Memory B cell (primary cell): ENCODE results near the gene PHIP.
A peak's percentile ranks its signal among the peaks of the same experiment; 100 is the strongest.

Experiments used
- ATAC-seq: fragments of 150-1000 bp; cut with Tn5 transposase; 2 replicates; pipeline ENCODE4 v1.10.0; 2021; ENCODE audit warnings: low read depth, mild to moderate bottlenecking, moderate library complexity
- DNase-seq, 2 donors: peaks; one replicate each; pipeline ENCODE4 v3.0.0; 2022; ENCODE audit warnings: low spot score in 2 of 2
- H3K27ac Mint-ChIP-seq: one replicate; pipeline ENCODE4 v1.8.0; 2022; ENCODE audit warnings: mild to moderate bottlenecking, moderate library complexity, mixed read lengths
- H3K27me3 Mint-ChIP-seq: one replicate; pipeline ENCODE4 v1.8.0; 2022; ENCODE audit warnings: mixed read lengths
- H3K36me3 Mint-ChIP-seq: one replicate; pipeline ENCODE4 v1.8.0; 2022; ENCODE audit warnings: mild to moderate bottlenecking, mixed read lengths
- H3K4me1 Mint-ChIP-seq: one replicate; pipeline ENCODE4 v1.8.0; 2022; ENCODE audit warnings: mixed read lengths
- H3K4me3 Mint-ChIP-seq: one replicate; pipeline ENCODE4 v1.8.0; 2022; ENCODE audit warnings: mild to moderate bottlenecking, moderate library complexity, mixed read lengths
- H3K9me3 Mint-ChIP-seq: one replicate; pipeline ENCODE4 v1.8.0; 2022; ENCODE audit warnings: mixed read lengths

Gene PHIP

DNA sequence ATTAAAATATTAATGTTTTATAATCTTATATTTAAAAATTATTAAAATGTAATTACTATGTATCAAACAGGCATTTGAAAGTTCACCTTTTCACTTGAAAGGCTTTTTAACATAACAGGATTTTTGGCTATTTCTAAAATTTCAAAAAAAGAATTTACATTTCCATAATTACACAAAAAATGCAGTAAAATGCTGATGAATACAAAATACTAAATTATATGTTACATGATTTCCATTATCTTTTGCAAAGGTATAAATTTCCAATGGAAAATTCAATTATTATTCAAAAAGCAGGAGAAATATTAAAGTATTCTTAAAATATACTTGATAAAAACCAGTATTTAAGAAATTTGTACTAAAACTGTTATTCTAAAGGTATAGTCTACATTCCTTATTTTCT lies 66.1 kb downstream of the PHIP start:
- ATAC-seq (no peak), DNase-seq (no peak)
- H3K9me3 Mint-ChIP-seq: no peaks in the 10 kb centered on the region
- H3K36me3 Mint-ChIP-seq: peaks cover 30% of the 10 kb centered on the region
- no peak overlapping the region for H3K27ac Mint-ChIP-seq
- no peaks in the 10 kb centered on the region for H3K4me1 Mint-ChIP-seq
- H3K27me3 Mint-ChIP-seq: no peaks in the 10 kb centered on the region
- no peak overlapping the region for H3K4me3 Mint-ChIP-seq

DNA sequence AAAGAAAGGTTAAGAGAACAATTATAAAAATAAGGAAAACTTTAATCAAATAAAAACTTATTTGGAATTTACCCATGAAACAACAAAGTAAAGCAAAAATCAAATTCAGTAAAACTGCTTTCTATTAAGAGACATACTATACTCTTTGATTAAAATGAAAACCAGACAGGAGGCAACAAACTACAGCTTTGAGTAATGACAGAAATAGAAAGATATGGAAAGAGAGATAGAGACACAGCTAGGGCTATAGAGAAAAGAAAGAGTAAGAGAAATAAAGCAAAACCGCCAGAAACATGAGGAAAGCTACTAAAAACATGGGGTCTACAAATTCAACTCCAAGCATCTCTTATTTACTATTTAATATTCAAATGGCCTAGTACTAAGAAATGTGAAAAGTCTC lies 67.6 kb downstream of the PHIP start:
- no peak overlapping the region for H3K4me3 Mint-ChIP-seq
- H3K27me3 Mint-ChIP-seq: no peaks in the 10 kb centered on the region
- DNase-seq: no peak
- H3K4me1 Mint-ChIP-seq: no peaks in the 10 kb centered on the region
- no peak for ATAC-seq
- H3K36me3 Mint-ChIP-seq: peaks cover 24% of the 10 kb centered on the region
- H3K27ac Mint-ChIP-seq: peak overlapping the region; percentile 67
- H3K9me3 Mint-ChIP-seq: no peaks in the 10 kb centered on the region

DNA sequence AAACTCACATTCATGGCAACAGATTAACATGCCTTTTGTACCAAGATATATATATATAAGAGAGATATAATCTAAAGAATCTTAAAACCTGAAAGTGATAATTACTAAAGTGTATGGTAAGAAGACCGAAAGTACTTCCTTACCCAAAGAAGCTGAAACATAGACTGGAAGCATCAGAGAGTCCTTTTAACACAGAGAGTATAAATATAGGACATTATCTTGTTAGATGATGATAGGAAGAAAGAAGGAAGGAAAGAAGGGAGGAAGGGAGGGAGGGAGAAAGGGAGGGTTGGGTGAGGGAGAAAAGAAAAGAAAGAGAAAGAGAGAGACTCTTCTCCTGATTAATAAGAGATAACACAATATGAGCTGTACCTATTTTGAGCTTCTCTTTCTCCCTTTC lies 68.2 kb downstream of the PHIP start:
- Mint-ChIP-seq H3K36me3 (peaks cover 22% of the 10 kb centered on the region), H3K27me3 (no peaks in the 10 kb centered on the region), H3K27ac (peak overlapping the region; percentile 67), H3K9me3 (no peaks in the 10 kb centered on the region), H3K4me1 (no peaks in the 10 kb centered on the region), H3K4me3 (no peak overlapping the region)
- DNase-seq (no peak), ATAC-seq (no peak)

DNA sequence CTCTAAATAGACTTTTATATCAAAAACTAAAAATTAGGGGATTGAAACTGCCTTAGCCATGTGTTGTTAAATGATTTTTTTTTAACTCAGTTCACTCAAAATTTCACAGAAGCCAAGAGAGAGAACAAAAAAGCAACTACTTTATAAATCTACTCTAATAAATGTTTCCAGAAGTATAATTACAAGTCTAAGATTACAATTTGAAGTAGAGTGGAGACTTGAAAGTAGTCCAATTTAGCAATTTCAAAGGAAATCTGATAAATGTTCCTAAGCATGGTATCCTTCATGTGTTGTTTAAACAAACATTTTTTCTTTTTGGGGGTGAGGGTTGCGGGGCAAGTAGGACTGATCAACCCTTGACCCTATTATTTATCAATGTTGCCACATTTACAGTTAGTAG lies 72.6 kb downstream of the PHIP start:
- H3K4me1 Mint-ChIP-seq: no peaks in the 10 kb centered on the region
- H3K9me3 Mint-ChIP-seq: no peaks in the 10 kb centered on the region
- H3K27me3 Mint-ChIP-seq: no peaks in the 10 kb centered on the region
- DNase-seq (no peak), ATAC-seq (no peak)
- no peak overlapping the region for H3K27ac Mint-ChIP-seq
- peaks cover 40% of the 10 kb centered on the region for H3K36me3 Mint-ChIP-seq
- no peak overlapping the region for H3K4me3 Mint-ChIP-seq

DNA sequence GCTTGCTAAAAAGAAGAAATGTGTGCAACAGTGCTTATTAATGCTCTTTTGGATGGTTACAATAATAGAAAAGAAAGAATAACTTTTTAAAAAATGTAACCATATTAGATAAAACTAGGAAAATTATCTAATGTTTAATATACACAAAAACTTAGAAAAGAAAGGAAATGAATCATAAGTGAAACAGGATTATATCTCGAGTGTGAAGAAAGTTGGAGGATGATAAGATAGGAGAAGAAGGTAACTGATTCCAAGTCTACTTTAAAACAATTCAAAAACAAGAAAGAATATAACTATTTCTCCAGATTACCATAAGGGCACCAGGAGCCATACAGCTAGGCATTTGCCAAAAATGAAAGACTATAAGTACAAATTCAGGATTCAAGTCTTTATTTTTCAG lies 73.0 kb downstream of the PHIP start:
- no peak for DNase-seq
- ATAC-seq: no peak
- peaks cover 38% of the 10 kb centered on the region for H3K36me3 Mint-ChIP-seq
- H3K27ac Mint-ChIP-seq: no peak overlapping the region
- no peaks in the 10 kb centered on the region for H3K9me3 Mint-ChIP-seq
- no peaks in the 10 kb centered on the region for H3K27me3 Mint-ChIP-seq
- H3K4me3 Mint-ChIP-seq: no peak overlapping the region
- no peaks in the 10 kb centered on the region for H3K4me1 Mint-ChIP-seq

DNA sequence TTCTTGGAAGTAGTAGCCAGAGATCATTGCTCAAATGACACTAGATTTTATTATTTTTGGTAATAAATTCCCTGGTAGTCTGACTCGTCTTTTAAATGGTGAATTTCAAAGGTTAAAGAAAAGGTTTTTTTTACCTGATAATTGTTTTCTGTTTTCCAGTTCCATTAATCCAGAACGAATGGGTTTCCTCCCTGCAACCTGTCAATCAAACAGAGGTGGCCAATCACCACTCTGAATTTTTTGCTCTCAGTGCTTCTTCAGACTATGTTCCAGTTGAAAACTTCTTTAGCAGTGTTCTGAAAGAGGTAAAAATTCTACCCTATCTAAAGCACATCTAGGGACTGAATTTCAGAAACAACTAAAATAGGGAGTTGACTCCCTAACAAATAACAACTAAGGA lies 73.8 kb downstream of the PHIP start:
- no peaks in the 10 kb centered on the region for H3K27me3 Mint-ChIP-seq
- H3K27ac Mint-ChIP-seq: no peak overlapping the region
- no peak overlapping the region for H3K4me3 Mint-ChIP-seq
- no peaks in the 10 kb centered on the region for H3K4me1 Mint-ChIP-seq
- DNase-seq: no peak
- H3K9me3 Mint-ChIP-seq: no peaks in the 10 kb centered on the region
- ATAC-seq: no peak
- H3K36me3 Mint-ChIP-seq: peaks cover 38% of the 10 kb centered on the region

DNA sequence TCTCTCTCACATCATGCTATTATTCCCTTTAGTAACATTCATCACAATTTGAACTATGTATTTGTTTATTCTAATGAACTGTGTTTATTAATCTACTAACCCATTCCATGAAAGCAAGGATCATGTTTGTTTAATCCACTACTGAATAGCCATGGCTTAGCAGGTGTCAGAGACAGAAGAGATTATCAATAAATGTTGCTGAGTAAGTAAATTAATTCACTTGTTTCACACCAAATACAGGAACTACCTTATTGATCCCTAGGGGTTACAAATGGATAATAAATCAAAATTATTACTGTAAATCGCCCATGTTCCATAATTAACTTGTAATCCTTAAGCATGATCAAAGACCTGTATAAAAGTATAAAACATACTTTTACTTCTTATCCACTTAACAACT lies 76.6 kb downstream of the PHIP start:
- DNase-seq: no peak
- Mint-ChIP-seq H3K9me3 (no peaks in the 10 kb centered on the region), H3K4me3 (no peak overlapping the region), H3K27me3 (no peaks in the 10 kb centered on the region), H3K27ac (no peak overlapping the region), H3K36me3 (peaks cover 36% of the 10 kb centered on the region), H3K4me1 (no peaks in the 10 kb centered on the region)
- no peak for ATAC-seq

DNA sequence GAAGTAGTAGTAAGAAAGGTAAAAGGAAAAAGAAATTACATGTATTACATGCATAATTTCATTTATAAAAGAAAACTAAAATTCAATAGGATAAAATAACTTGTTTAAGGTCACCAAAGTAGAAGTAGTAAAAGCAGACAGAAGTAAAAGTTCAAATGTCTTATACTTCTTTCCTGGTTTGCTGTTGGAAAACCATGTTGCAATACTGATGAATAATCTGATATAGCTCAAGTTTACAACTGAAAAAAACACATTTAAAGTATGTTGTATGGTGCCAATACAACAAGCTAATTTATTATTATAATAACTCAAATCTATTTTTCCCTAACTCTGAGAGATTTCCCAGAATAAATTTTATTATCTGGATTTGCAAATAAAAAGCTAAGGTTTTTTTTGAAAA lies 78.3 kb downstream of the PHIP start:
- H3K9me3 Mint-ChIP-seq: no peaks in the 10 kb centered on the region
- ATAC-seq (no peak), DNase-seq (no peak)
- no peak overlapping the region for H3K4me3 Mint-ChIP-seq
- H3K27ac Mint-ChIP-seq: no peak overlapping the region
- H3K4me1 Mint-ChIP-seq: no peaks in the 10 kb centered on the region
- peaks cover 50% of the 10 kb centered on the region for H3K36me3 Mint-ChIP-seq
- no peaks in the 10 kb centered on the region for H3K27me3 Mint-ChIP-seq

DNA sequence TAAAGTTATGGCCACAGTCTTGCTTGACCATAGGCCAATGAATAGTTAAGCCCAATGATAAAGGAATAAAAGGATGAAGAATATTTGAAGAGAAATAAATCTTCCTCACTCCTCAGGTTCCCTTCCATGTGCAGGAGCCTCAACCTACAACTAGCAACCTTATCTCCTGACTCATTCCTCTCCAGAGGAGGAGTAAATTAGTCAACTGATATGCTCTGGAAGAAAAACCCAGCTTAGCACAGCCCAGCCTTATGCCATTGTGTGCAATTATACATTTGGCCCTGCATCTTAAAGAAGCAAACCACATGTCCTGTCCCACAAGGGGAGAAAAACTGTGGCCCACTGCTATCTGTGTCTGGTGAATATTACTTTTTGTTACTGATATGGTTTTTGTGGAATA lies 82.1 kb downstream of the PHIP start:
- Mint-ChIP-seq H3K4me1 (no peaks in the 10 kb centered on the region), H3K9me3 (no peaks in the 10 kb centered on the region), H3K4me3 (no peak overlapping the region), H3K27ac (no peak overlapping the region), H3K36me3 (peaks cover 60% of the 10 kb centered on the region), H3K27me3 (no peaks in the 10 kb centered on the region)
- DNase-seq (no peak), ATAC-seq (no peak)

DNA sequence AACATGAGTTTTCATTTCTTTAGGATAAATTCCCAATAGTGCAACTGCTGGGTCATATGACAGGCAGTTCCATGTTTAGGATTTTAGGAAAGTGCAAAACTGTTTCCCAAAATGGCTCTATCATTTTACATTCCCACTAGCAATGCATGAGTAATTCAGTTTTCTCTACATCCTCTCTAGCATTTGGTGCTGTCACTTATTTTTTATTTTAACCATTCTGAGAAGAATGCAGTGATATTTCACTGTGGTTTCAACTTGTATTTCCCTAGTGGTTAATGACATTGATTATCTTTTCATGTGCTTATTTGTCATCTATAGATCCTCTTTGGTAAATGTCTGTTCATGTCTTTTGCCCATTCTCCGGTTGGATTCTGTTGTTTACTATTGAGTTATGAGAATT lies 82.7 kb downstream of the PHIP start:
- H3K4me1 Mint-ChIP-seq: no peaks in the 10 kb centered on the region
- H3K4me3 Mint-ChIP-seq: no peak overlapping the region
- H3K27ac Mint-ChIP-seq: no peak overlapping the region
- ATAC-seq (no peak), DNase-seq (no peak)
- H3K9me3 Mint-ChIP-seq: no peaks in the 10 kb centered on the region
- peaks cover 58% of the 10 kb centered on the region for H3K36me3 Mint-ChIP-seq
- H3K27me3 Mint-ChIP-seq: no peaks in the 10 kb centered on the region

DNA sequence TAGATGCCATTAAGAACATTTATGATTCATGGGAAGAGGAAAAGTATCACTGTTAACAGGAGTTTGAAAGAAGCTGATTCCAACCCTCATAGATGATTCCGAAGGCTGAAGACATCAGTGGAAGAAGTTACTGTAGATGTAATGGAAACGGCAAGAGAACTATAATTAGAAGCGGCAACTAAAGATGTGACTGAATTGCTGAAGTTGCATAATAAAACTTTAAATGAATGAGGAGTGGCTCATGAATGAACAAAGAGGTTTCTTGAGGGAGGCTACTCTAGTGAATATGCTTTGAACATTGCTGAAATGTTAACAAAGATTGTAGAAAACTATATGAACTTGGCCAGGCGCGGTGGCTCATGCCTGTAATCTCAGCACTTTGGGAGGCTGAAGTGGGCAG lies 84.1 kb downstream of the PHIP start:
- H3K27me3 Mint-ChIP-seq: no peaks in the 10 kb centered on the region
- H3K9me3 Mint-ChIP-seq: no peaks in the 10 kb centered on the region
- H3K36me3 Mint-ChIP-seq: peaks cover 60% of the 10 kb centered on the region
- no peaks in the 10 kb centered on the region for H3K4me1 Mint-ChIP-seq
- DNase-seq (no peak), ATAC-seq (no peak)
- H3K27ac Mint-ChIP-seq: no peak overlapping the region
- no peak overlapping the region for H3K4me3 Mint-ChIP-seq

DNA sequence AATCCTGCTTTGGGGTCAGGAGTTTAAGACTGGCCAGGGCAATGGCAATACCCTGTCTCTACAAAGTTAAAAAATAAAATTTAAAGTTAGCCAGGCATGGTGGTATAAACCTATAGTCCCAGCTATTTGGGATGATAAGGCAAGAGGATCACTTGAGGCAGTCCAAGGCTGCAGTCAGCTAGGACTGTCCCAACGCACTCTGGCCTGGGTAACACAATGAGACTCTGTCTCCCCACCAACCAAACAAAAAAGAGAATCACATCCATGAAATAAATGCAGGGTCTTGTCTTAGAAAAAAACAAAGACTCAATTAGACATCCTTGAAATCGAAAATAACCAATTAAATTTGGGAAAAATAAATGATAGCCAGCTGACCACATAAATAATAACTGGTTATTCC lies 88.9 kb downstream of the PHIP start:
- no peaks in the 10 kb centered on the region for H3K27me3 Mint-ChIP-seq
- no peaks in the 10 kb centered on the region for H3K9me3 Mint-ChIP-seq
- no peak overlapping the region for H3K4me3 Mint-ChIP-seq
- H3K27ac Mint-ChIP-seq: no peak overlapping the region
- no peaks in the 10 kb centered on the region for H3K4me1 Mint-ChIP-seq
- H3K36me3 Mint-ChIP-seq: peaks cover 43% of the 10 kb centered on the region
- no peak for DNase-seq
- no peak for ATAC-seq

DNA sequence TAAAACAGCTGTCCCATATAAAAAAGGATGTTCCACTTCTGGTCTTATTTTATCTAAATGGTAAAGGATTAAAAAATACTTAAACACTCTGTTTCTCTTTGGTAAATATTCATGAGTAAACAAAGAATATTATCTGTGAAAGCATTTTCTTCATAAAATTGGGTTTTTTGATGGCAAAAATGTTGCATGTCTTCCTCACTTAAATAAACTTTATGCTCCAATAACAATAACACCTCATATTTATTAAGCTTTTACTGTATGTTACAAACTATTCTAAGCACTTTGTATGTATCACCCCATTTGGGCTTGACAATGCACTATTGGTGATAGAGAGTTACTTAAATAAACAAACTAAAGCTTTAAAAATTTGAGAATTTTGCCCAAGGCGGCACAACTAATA lies 91.9 kb downstream of the PHIP start:
- no peaks in the 10 kb centered on the region for H3K9me3 Mint-ChIP-seq
- no peak overlapping the region for H3K27ac Mint-ChIP-seq
- H3K4me1 Mint-ChIP-seq: no peaks in the 10 kb centered on the region
- H3K36me3 Mint-ChIP-seq: peaks cover 35% of the 10 kb centered on the region
- no peaks in the 10 kb centered on the region for H3K27me3 Mint-ChIP-seq
- DNase-seq (no peak), ATAC-seq (no peak)
- H3K4me3 Mint-ChIP-seq: no peak overlapping the region

DNA sequence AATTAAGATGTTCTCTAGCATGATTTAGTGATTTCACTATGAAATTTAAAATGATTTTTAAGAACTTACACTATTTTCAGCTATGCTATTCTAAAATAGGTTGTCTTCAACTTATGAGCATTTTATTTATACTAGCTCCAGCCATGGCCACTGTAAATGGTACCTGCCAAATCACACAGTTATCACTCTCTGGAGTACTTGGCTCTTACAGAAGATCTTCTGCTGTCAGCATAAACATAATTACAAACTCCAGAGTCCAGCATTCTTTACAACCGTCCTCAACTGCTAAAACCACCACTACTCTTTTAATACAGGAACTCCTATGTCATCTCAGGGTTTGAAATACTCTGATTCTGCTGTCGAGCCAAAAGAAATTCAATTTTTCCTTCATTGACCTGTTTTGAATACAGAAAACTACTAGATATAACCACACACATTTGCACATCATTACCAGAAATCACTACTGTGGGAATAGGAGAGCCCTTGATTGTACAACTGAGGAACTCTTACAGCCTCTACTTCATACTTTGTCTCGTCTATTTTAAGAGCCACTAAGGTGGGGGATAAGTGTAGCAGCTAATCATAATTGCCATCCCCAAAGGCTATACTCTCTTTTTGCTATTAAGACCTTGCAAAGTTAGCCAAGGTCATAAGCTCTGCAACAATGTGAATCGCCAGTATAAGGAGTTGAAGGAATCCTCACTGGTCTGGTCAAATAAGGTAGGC lies 93.7 kb downstream of the PHIP start:
- no peak overlapping the region for H3K4me3 Mint-ChIP-seq
- H3K27ac Mint-ChIP-seq: no peak overlapping the region
- peaks cover 35% of the 10 kb centered on the region for H3K36me3 Mint-ChIP-seq
- DNase-seq (no peak), ATAC-seq (no peak)
- H3K9me3 Mint-ChIP-seq: peaks cover 2% of the 10 kb centered on the region
- no peaks in the 10 kb centered on the region for H3K27me3 Mint-ChIP-seq
- no peaks in the 10 kb centered on the region for H3K4me1 Mint-ChIP-seq

DNA sequence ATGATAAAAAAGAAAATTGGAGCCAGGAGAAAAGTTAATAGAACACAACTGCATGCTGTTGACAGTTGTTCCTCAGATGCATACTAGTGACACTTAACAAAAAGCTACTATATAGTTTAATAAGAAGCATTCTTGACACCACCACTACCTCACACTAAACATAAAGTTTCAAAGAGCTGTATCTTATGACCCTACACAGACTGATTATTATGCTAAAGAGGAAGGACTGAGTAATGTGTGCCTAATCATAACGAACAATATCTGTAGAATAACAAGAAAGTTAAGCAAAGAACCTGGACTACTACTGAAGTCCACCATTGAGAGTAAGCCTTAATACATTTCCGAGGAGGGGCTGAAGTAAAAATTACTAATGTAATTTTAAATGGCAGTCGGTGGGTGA lies 110.9 kb downstream of the PHIP start:
- Mint-ChIP-seq H3K27me3 (no peaks in the 10 kb centered on the region), H3K27ac (no peak overlapping the region), H3K36me3 (peaks cover 38% of the 10 kb centered on the region), H3K4me3 (no peak overlapping the region), H3K9me3 (no peaks in the 10 kb centered on the region), H3K4me1 (no peaks in the 10 kb centered on the region)
- no peak for DNase-seq
- no peak for ATAC-seq
